Sigmoid colon (tissue), 7 donors: ENCODE results near the gene ACOT13. TPM values are rescaled to one million over a fixed set of nuclear protein-coding genes. Genes with fewer than 3 reads are reported as not detected.

Experiments used
- DNase-seq: peaks from one replicate; pipeline ENCODE4 v3.0.0-alpha.2; 2019
- H3K27ac ChIP-seq, 4 donors: fragments of 200-600 bp; sonication (generic); one replicate each; pipeline ENCODE4 v1.5.1; 2016 to 2019; ENCODE audit warnings: mild to moderate bottlenecking in 1 of 4
- H3K27me3 ChIP-seq, 3 donors: fragments of 200-600 bp; sonication (generic); one replicate each; pipeline ENCODE4 v1.5.1; 2019; ENCODE audit warnings: mild to moderate bottlenecking in 1 of 3
- H3K36me3 ChIP-seq, 4 donors: fragments of 200-600 bp; sonication (generic); one replicate each; pipeline ENCODE4 v1.5.1; 2016 to 2019
- H3K4me1 ChIP-seq, 4 donors: fragments of 200-600 bp; sonication (generic); one replicate each; pipeline ENCODE4 v1.5.1; 2017 to 2019
- H3K4me3 ChIP-seq, 4 donors: fragments of 200-600 bp; sonication (generic); one replicate each; pipeline ENCODE4 v1.5.1; 2017 to 2019; ENCODE audit warnings: mild to moderate bottlenecking in 2 of 4, moderate library complexity in 1 of 4
- H3K9me3 ChIP-seq, 4 donors: fragments of 200-600 bp in 3 of 4; sonication (generic) in 3 of 4; one replicate each; pipeline versions ENCODE4 v1.5.1 to v1.6.1; 2013 to 2019
- CTCF ChIP-seq, 4 experiments: fragments of 450-650 bp in 3 of 4; fragments of 200-600 bp in 1 of 4; IDR thresholded peaks; one replicate each; pipeline ENCODE4 v1.5.1; 2016 to 2019; ENCODE audit warnings: antibody characterized with exemption in 4 of 4, mild to moderate bottlenecking in 3 of 4, moderate library complexity in 2 of 4
- EP300 ChIP-seq, 4 donors: sonication (generic); formaldehyde crosslinking; IDR thresholded peaks; one replicate each; pipeline ENCODE4 v1.6.1; 2017; ENCODE audit warnings: antibody characterized with exemption in 4 of 4
- POLR2A ChIP-seq, 2 donors: fragments of 450-650 bp; IDR thresholded peaks; one replicate each; pipeline ENCODE4 v1.6.1; 2016; ENCODE audit warnings: antibody characterized with exemption in 2 of 2, mild to moderate bottlenecking in 2 of 2, moderate library complexity in 2 of 2
- POLR2AphosphoS5 ChIP-seq, 4 donors: sonication (generic); formaldehyde crosslinking; IDR thresholded peaks; one replicate each; pipeline ENCODE4 v1.6.1; 2017; ENCODE audit warnings: antibody characterized with exemption in 4 of 4
- WGBS, 2 donors: extraction: QIAGEN DNeasy Blood & Tissue Kit; methylation state at CpG; one replicate each; pipeline ENCODE4 v1.1.7; 2013; 5-methylcytosine and 5-hydroxymethylcytosine counted together
- intact Hi-C: fragments of 100-400 bp; cut with DNase I; formaldehyde crosslinking; loops from one replicate; pipeline ENCODE4 v1.15.1; 2023
- polyA plus RNA-seq, 3 donors: library from polyadenylated mRNA; stranded (reverse); fragments of 200-250 nt; gene quantifications; one replicate each; pipeline ENCODE4 v1.2.3, GENCODE V29; 2013
- total RNA-seq, 4 donors: library from RNA; depleted of rRNA; stranded (reverse); fragments of >200 nt; gene quantifications; one replicate each; pipeline ENCODE4 v1.1.0, GENCODE V29; 2016
- donor health status: healthy with polysubstance abuse.
- donor health status: Bipolar disorder and iron deficiency.
- donor health status: healthy.

The ACOT13 gene
- total and polyA plus RNA-seq, 7 donors: 5.3 to 48.6 (median 11.8) TPM

- H3K36me3 ChIP-seq: peaks cover 0 to 13% (median 4%) of the 10 kb centered on the region in 4 donors
- H3K9me3 ChIP-seq: no peaks in the 10 kb centered on the region
- peak overlapping the region; percentile 99 to 100 (median 99) for H3K27ac ChIP-seq
- peak overlapping the region; percentile 86 to 95 (median 94) for H3K4me3 ChIP-seq
- TF ChIP-seq POLR2A (IDR thresholded peaks at IDR 0.05) (no peak), CTCF (IDR thresholded peaks at IDR 0.05) (peak in 1 of 4 experiments; percentile 19)
- DNase-seq: peak; percentile 84
- no peaks in the 10 kb centered on the region for H3K27me3 ChIP-seq
- intact Hi-C loops: loop anchor here (1.0 to 5.0 kb wide), 2 partner anchors 53 to 1242 kb away; partner anchors contain the start of genes ACOT13 and TRIM38
- peaks cover 0 to 51% (median 34%) of the 10 kb centered on the region in 4 donors for H3K4me1 ChIP-seq
- 0 to 1% methylated on average over 39 of the region's 39 CpGs for WGBS, 2 donors
Observed at GRCh38 chr6:24720131-24720603, 53.3 kb downstream of the ACOT13 start.

- WGBS, 2 donors: 0% methylated on average over 60 of the region's 60 CpGs
- H3K9me3 ChIP-seq: no peaks in the 10 kb centered on the region
- peak; percentile 100 for DNase-seq
- no peaks in the 10 kb centered on the region for H3K27me3 ChIP-seq
- intact Hi-C loops: loop anchor here (1.0 to 5.0 kb wide), 3 partner anchors 53 to 1241 kb away; partner anchors contain the start of genes ACOT13, GMNN and TRIM38
- H3K4me3 ChIP-seq: peak overlapping the region; percentile 86 to 95 (median 94)
- peaks cover 0 to 46% (median 28%) of the 10 kb centered on the region in 4 donors for H3K4me1 ChIP-seq
- peaks cover 0 to 7% (median 3%) of the 10 kb centered on the region in 4 donors for H3K36me3 ChIP-seq
- peak overlapping the region; percentile 99 to 100 (median 99) for H3K27ac ChIP-seq
- TF ChIP-seq POLR2A (IDR thresholded peaks at IDR 0.05): peak; percentile 99 to 100
- peak in 1 of 4 donors; percentile 73 for TF ChIP-seq EP300 (IDR thresholded peaks at IDR 0.05)
- peak; percentile 99 to 100 (median 100) for TF ChIP-seq POLR2AphosphoS5 (IDR thresholded peaks at IDR 0.05)
- no peak for TF ChIP-seq CTCF (IDR thresholded peaks at IDR 0.05)
Observed at GRCh38 chr6:24720604-24721460, 54.0 kb downstream of the ACOT13 start.

GRCh38 chr6:24721461-24722215 is 54.8 kb downstream of the ACOT13 start:
- H3K4me1 ChIP-seq: peaks cover 0 to 38% (median 19%) of the 10 kb centered on the region in 4 donors
- WGBS, 2 donors: 7% methylated on average over 26 of the region's 26 CpGs
- intact Hi-C loops: loop anchor here (1.0 to 5.0 kb wide), 2 partner anchors 53 to 1241 kb away; partner anchors contain the start of genes GMNN and TRIM38

More at GRCh38 chr6:24721461-24722215, 54.8 kb downstream of the ACOT13 start:
- H3K9me3 ChIP-seq: no peaks in the 10 kb centered on the region
- peak overlapping the region; percentile 49 to 95 (median 90) for H3K4me3 ChIP-seq
- no peak for DNase-seq
- no peaks in the 10 kb centered on the region for H3K36me3 ChIP-seq
- H3K27ac ChIP-seq: peak overlapping the region; percentile 99 to 100 (median 99)
- H3K27me3 ChIP-seq: no peaks in the 10 kb centered on the region
- TF ChIP-seq POLR2AphosphoS5 (IDR thresholded peaks at IDR 0.05): peak; percentile 93 to 95 (median 94)
- TF ChIP-seq POLR2A (IDR thresholded peaks at IDR 0.05): peak; percentile 82 to 85
- no peak for TF ChIP-seq CTCF (IDR thresholded peaks at IDR 0.05)
